Measurements from ENCODE around the gene CALM3. TPM values are rescaled to one million over a fixed set of nuclear protein-coding genes. Genes with fewer than 3 reads are reported as not detected.

Gene CALM3
- total RNA-seq, 1 experiment from 2014 or later = 484 TPM

DNA sequence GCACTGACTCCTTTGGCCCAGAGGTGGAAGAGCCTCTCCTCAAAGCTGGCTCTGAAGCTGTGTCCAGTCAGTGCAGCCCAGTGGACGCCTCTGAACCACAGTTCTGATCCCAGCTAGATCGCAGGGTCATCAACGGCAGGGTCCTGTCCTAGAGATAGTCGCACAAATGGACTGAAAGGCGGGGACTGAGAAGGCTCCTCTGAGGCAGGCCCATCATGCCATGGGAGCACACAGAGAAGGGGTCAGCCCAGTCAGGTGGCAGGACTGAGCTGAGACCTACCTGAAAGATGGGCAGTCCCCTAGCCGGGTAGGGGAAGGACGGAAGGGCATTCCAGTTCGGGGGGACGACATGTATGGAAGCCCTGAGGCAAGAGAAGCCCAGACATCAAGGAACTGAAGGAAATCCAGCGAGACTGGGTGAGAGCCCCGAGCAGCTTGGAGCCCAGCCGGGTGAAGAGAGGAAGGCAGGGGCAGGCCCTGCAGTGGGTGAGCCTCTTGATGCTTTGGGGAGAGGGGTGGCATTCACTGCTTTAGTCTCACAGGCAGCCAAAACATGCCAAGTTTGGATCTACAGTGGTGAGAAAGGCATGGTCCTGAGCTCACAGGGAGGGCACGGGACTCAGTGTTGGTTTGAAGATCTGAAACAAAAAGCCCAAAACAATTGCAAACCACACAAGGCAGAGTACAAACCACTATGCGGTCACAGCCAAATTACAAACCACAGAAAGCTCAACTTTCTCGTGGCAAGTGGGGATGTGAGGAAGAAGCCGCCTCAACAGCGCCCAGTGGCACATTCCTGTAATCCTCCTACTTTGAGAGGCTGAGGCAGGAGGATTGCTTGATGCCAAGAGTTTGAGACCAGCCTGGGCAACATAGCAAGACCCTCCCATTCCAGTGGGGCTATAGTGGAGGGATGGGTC is 10.0 kb downstream of the CALM3 start:
- H3K27me3 Mint-ChIP-seq (ENCODE audit: insufficient read depth, unreplicated experiment) = no peaks in the 10 kb centered on the region
- POLR2A ChIA-PET = interaction anchor here (0.5 to 1.5 kb wide), 3 partner anchors 10 to 147 kb away, joined by 3 to 6 read pairs (median 3); partner anchors contain the start of gene CALM3
- H3K4me1 Mint-ChIP-seq (ENCODE audit: low read depth, unreplicated experiment) = peaks cover 6% of the 10 kb centered on the region
- DNase-seq = no peak
- no peaks in the 10 kb centered on the region for H3K9me3 ChIP-seq
- no peak overlapping the region for H3K4me3 ChIP-seq (ENCODE audit: low read depth, low read length)
- no peak overlapping the region for H3K27ac Mint-ChIP-seq (ENCODE audit: unreplicated experiment)
- H3K36me3 Mint-ChIP-seq (ENCODE audit: insufficient read depth, unreplicated experiment) = peaks cover 49% of the 10 kb centered on the region
- intact Hi-C loops (cut with micrococcal nuclease; ENCODE audit: unreplicated experiment) = no loop called here
- CTCF ChIA-PET = interaction anchor here (0.6 to 2.7 kb wide), 4 partner anchors 8 to 103 kb away, joined by 3 to 19 read pairs (median 8); partner anchors contain the start of genes CALM3 and DACT3
- peaks cover 7% of the 10 kb centered on the region for H3K36me3 ChIP-seq (ENCODE audit: control insufficient read depth, insufficient read depth, low read length)
- no peaks in the 10 kb centered on the region for H3K4me1 ChIP-seq
- H3K27me3 ChIP-seq (replicated peaks; ENCODE audit: control insufficient read depth, insufficient read depth, low read length) = no peaks in the 10 kb centered on the region
- no peaks in the 10 kb centered on the region for H3K9me3 Mint-ChIP-seq (ENCODE audit: unreplicated experiment)
- TF ChIP-seq, protein P1, sequence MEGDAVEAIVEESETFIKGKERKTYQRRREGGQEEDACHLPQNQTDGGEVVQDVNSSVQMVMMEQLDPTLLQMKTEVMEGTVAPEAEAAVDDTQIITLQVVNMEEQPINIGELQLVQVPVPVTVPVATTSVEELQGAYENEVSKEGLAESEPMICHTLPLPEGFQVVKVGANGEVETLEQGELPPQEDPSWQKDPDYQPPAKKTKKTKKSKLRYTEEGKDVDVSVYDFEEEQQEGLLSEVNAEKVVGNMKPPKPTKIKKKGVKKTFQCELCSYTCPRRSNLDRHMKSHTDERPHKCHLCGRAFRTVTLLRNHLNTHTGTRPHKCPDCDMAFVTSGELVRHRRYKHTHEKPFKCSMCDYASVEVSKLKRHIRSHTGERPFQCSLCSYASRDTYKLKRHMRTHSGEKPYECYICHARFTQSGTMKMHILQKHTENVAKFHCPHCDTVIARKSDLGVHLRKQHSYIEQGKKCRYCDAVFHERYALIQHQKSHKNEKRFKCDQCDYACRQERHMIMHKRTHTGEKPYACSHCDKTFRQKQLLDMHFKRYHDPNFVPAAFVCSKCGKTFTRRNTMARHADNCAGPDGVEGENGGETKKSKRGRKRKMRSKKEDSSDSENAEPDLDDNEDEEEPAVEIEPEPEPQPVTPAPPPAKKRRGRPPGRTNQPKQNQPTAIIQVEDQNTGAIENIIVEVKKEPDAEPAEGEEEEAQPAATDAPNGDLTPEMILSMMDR (IDR thresholded peaks at IDR 0.05; ENCODE audit: insufficient read depth in 1 of 2, low read depth in 1 of 2, low read length in 1 of 2, severe bottlenecking in 1 of 2, unreplicated experiment in 1 of 2) = no peak
- no peak overlapping the region for H3K4me3 Mint-ChIP-seq (ENCODE audit: unreplicated experiment)
- no TSS peak for BruUV-seq (replicated peaks)

DNA sequence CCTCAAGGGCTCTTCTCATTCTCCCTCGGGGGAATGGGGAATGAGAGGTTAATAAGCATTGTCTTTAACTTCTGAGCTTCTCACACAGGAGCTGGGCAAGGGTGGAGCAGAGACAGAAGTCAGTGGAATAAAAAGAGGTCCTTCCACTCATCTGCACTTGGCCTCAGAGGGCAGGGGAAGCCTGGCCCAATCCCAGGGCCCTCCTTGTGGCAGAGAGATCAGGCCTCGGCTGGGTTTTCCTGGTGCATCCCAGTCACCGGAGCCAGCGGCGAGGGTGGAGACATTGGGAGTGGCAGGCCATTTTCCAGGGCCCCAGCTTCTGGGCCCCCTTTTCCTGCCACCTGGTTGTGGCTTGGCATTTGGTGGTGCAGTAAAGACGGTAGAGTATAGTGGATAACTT is 10.6 kb downstream of the CALM3 start:
- DNase-seq = no peak
- Mint-ChIP-seq H3K36me3 (ENCODE audit: insufficient read depth, unreplicated experiment) (peaks cover 42% of the 10 kb centered on the region), H3K27me3 (ENCODE audit: insufficient read depth, unreplicated experiment) (no peaks in the 10 kb centered on the region), H3K4me3 (ENCODE audit: unreplicated experiment) (no peak overlapping the region), H3K9me3 (ENCODE audit: unreplicated experiment) (no peaks in the 10 kb centered on the region), H3K4me1 (ENCODE audit: low read depth, unreplicated experiment) (peaks cover 6% of the 10 kb centered on the region), H3K27ac (ENCODE audit: unreplicated experiment) (no peak overlapping the region)
- no peaks in the 10 kb centered on the region for H3K27me3 ChIP-seq (replicated peaks; ENCODE audit: control insufficient read depth, insufficient read depth, low read length)
- TF ChIP-seq, protein P1 (IDR thresholded peaks at IDR 0.05; ENCODE audit: insufficient read depth in 1 of 2, low read depth in 1 of 2, low read length in 1 of 2, severe bottlenecking in 1 of 2, unreplicated experiment in 1 of 2) = no peak
- peaks cover 7% of the 10 kb centered on the region for H3K36me3 ChIP-seq (ENCODE audit: control insufficient read depth, insufficient read depth, low read length)
- H3K9me3 ChIP-seq = no peaks in the 10 kb centered on the region
- H3K4me1 ChIP-seq = no peaks in the 10 kb centered on the region
- ChIA-PET POLR2A (interaction anchor here (0.5 to 1.5 kb wide), 3 partner anchors 11 to 64 kb away, joined by 3 to 6 read pairs (median 3); partner anchors contain the start of gene CALM3), CTCF (interaction anchor here (0.6 to 2.7 kb wide), 5 partner anchors 9 to 282 kb away, joined by 3 to 19 read pairs (median 6); partner anchors contain the start of genes CALM3 and DACT3)
- intact Hi-C loops (cut with micrococcal nuclease; ENCODE audit: unreplicated experiment) = no loop called here
- no peak overlapping the region for H3K4me3 ChIP-seq (ENCODE audit: low read depth, low read length)
- BruUV-seq (replicated peaks) = no TSS peak

DNA sequence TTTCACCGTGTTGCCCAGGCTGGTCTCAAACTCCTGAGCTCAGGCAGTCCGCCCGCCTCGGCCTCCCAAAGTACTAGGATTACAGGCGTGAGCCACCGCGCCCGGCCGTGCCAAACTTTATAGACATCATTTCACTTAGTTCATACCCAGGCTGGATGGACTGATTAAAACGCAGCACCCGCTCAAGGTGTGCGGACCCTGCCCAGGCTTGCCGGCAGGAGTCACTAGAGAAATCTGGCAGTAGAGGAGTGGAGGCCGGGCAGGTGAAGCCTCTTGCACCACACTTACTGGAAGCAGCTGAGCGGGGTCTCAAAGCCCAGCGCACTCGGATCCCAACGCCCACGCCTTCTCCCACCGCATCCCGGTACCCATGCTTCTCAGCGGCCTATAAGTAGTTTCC is 12.4 kb downstream of the CALM3 start:
- Mint-ChIP-seq H3K4me3 (ENCODE audit: unreplicated experiment) (no peak overlapping the region), H3K9me3 (ENCODE audit: unreplicated experiment) (no peaks in the 10 kb centered on the region), H3K36me3 (ENCODE audit: insufficient read depth, unreplicated experiment) (peaks cover 26% of the 10 kb centered on the region), H3K27me3 (ENCODE audit: insufficient read depth, unreplicated experiment) (no peaks in the 10 kb centered on the region), H3K27ac (ENCODE audit: unreplicated experiment) (no peak overlapping the region), H3K4me1 (ENCODE audit: low read depth, unreplicated experiment) (peaks cover 6% of the 10 kb centered on the region)
- TF ChIP-seq, protein P1 (IDR thresholded peaks at IDR 0.05; ENCODE audit: insufficient read depth in 1 of 2, low read depth in 1 of 2, low read length in 1 of 2, severe bottlenecking in 1 of 2, unreplicated experiment in 1 of 2) = no peak
- ChIA-PET CTCF (interaction anchor here (1.0 to 3.1 kb wide), 7 partner anchors 9 to 618 kb away, joined by 3 to 60 read pairs (median 5); partner anchors contain the start of genes CALM3, CCDC61 and DACT3), POLR2A (interaction anchor here (1.0 kb wide), 1 partner anchor 10 kb away, joined by 3 read pairs; no protein-coding TSS in a partner anchor)
- Histone ChIP-seq H3K4me3 (ENCODE audit: low read depth, low read length) (no peak overlapping the region), H3K27me3 (replicated peaks; ENCODE audit: control insufficient read depth, insufficient read depth, low read length) (no peaks in the 10 kb centered on the region), H3K36me3 (ENCODE audit: control insufficient read depth, insufficient read depth, low read length) (no peaks in the 10 kb centered on the region; the same call in none of the 2 replicates), H3K4me1 (no peaks in the 10 kb centered on the region), H3K9me3 (no peaks in the 10 kb centered on the region)
- no TSS peak for BruUV-seq (replicated peaks)
- intact Hi-C loops (cut with micrococcal nuclease; ENCODE audit: unreplicated experiment) = no loop called here
- DNase-seq = no peak

All from Caco-2 (cell line).